SK-N-MC (cell line): ENCODE data around the gene SDR42E2.

Experiments
- EZH2 ChIP-seq: fragments of 200-600 bp; sonication (generic); IDR thresholded peaks from one replicate; pipeline ENCODE4 v1.6.1; 2017; ENCODE audit warnings: antibody characterized with exemption
- POLR2AphosphoS5 ChIP-seq: IDR thresholded peaks from 2 replicates; pipeline ENCODE4 v1.6.1; 2012; ENCODE audit warnings: mild to moderate bottlenecking, low read depth, low read length, borderline replicate concordance

DNA sequence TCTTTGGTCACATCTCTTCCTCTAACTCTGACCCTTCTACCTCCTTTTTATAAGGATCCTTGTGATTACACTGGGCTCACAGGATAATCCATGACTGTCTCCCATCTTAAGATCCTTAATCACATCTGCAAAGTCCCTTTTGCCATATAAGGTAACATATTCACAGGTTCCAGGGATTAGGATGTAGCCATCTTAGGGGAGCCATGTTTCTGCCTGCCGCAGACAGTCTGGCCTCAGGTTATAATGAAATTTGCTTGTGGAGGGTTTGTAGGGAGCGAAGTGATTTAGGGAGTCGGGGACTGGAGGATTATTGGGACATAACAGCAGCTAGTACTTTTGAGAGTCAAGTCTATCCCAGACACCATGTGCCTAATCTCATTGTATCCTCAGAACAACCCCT is 51.5 kb downstream of the SDR42E2 start:
- TF ChIP-seq POLR2AphosphoS5 = no peak
- no peak for TF ChIP-seq EZH2
